Neutrophil (primary cell): ENCODE results near the gene WASHC1.
"Not testable (repeated sequence)": the region's sequence is repeated elsewhere in the genome, so short reads cannot be mapped to it uniquely, and the experiment has no call there.

Experiments
- H3K27ac ChIP-seq: fragments of 200-600 bp; sonication (generic); 2 replicates; pipeline ENCODE4 v1.5.1; 2016; ENCODE audit warnings: mild to moderate bottlenecking, moderate library complexity
- H3K27me3 ChIP-seq: fragments of 200-600 bp; sonication (generic); 2 replicates; pipeline ENCODE4 v1.6.0; 2016; ENCODE audit warnings: mild to moderate bottlenecking
- H3K36me3 ChIP-seq: fragments of 200-600 bp; sonication (generic); 2 replicates; pipeline ENCODE4 v1.5.1; 2017
- H3K4me1 ChIP-seq, 2 experiments: fragments of 200-600 bp in 1 of 2; sonication (generic) in 1 of 2; 1 replicate in 1 of 2; 2 replicates in 1 of 2; pipeline versions ENCODE4 v1.5.1 to v1.6.1; 2013 to 2016; ENCODE audit warnings: low read depth in 1 of 2, low read length in 1 of 2, mild to moderate bottlenecking in 1 of 2, moderate library complexity in 1 of 2; ENCODE audit not compliant: control insufficient read depth in 1 of 2, insufficient read depth in 1 of 2
- H3K4me3 ChIP-seq, 2 experiments: fragments of 200-600 bp in 1 of 2; sonication (generic) in 1 of 2; 1 replicate in 1 of 2; 2 replicates in 1 of 2; pipeline ENCODE4 v1.5.1; 2013 to 2016; ENCODE audit warnings: low read depth in 1 of 2, low read length in 1 of 2, mild to moderate bottlenecking in 1 of 2, moderate library complexity in 1 of 2
- H3K9me3 ChIP-seq: fragments of 200-600 bp; sonication (generic); 2 replicates; pipeline ENCODE4 v1.5.1; 2016

WASHC1 gene, protein sequence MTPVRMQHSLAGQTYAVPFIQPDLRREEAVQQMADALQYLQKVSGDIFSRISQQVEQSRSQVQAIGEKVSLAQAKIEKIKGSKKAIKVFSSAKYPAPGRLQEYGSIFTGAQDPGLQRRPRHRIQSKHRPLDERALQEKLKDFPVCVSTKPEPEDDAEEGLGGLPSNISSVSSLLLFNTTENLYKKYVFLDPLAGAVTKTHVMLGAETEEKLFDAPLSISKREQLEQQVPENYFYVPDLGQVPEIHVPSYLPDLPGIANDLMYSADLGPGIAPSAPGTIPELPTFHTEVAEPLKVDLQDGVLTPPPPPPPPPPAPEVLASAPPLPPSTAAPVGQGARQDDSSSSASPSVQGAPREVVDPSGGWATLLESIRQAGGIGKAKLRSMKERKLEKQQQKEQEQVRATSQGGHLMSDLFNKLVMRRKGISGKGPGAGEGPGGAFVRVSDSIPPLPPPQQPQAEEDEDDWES

DNA sequence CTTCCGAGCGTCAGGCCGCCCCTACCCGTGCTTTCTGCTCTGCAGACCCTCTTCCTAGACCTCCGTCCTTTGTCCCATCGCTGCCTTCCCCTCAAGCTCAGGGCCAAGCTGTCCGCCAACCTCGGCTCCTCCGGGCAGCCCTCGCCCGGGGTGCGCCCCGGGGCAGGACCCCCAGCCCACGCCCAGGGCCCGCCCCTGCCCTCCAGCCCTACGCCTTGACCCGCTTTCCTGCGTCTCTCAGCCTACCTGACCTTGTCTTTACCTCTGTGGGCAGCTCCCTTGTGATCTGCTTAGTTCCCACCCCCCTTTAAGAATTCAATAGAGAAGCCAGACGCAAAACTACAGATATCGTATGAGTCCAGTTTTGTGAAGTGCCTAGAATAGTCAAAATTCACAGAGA is at the start of gene WASHC1:
Gene WASHC1 (minus strand): TSS at position 101 of the 400 bp plus-strand sequence. CDS start 4,457 bp downstream, outside the sequence.
- H3K4me3 ChIP-seq, result peak within 1 kb of the TSS; percentile 36 to 44
- H3K27ac ChIP-seq, result peak within 1 kb of the TSS; percentile 42
- not testable (repeated sequence) for H3K27me3 ChIP-seq, H3K4me1 ChIP-seq, H3K9me3 ChIP-seq, H3K36me3 ChIP-seq

DNA sequence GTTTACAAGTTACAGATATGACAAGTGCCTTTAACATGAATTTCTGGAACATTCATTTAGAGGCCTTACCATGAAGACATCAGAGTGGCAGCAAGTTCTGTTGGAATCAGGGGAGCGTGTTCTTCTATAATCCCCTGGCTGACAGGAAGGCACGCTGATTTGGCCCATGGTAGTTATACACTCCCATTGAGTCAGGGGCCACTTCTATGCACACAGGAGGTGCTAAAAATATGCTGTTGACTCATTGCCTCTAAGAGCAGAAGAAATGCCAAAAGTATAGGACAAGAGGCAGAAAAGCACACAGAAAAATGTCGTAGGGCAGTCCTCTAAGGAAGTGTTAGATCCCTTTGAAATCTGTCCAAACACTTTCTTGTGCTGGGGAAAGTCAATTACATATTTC is 49.1 kb upstream of the WASHC1 start:
- H3K36me3 ChIP-seq, H3K4me3 ChIP-seq, H3K27ac ChIP-seq, H3K9me3 ChIP-seq, H3K4me1 ChIP-seq: not testable (repeated sequence)
- H3K27me3 ChIP-seq, result peaks cover 23% of the 10 kb centered on the region

DNA sequence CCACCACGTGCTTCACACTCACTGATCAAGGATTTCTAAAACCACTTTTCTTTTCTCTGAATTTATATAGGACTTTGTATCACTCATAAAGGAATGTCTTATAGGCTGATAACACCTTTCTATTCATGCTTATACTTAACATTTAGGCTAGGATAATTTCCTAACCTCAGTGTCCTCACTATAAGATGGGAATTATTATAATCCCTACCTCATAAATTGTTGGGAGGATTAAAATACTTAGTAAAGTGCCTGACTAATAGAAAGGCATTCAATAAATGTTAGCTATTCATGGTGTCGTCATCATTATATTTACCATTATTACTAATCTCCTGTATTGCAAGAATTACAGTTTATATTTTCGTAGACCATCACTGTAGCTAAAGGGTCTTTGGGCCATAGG is 47.1 kb upstream of the WASHC1 start:
- not testable (repeated sequence) for H3K4me3 ChIP-seq, H3K9me3 ChIP-seq, H3K36me3 ChIP-seq, H3K27ac ChIP-seq
- peaks cover 2 to 10% of the 10 kb centered on the region in 2 experiments for H3K4me1 ChIP-seq
- peaks cover 39% of the 10 kb centered on the region for H3K27me3 ChIP-seq

DNA sequence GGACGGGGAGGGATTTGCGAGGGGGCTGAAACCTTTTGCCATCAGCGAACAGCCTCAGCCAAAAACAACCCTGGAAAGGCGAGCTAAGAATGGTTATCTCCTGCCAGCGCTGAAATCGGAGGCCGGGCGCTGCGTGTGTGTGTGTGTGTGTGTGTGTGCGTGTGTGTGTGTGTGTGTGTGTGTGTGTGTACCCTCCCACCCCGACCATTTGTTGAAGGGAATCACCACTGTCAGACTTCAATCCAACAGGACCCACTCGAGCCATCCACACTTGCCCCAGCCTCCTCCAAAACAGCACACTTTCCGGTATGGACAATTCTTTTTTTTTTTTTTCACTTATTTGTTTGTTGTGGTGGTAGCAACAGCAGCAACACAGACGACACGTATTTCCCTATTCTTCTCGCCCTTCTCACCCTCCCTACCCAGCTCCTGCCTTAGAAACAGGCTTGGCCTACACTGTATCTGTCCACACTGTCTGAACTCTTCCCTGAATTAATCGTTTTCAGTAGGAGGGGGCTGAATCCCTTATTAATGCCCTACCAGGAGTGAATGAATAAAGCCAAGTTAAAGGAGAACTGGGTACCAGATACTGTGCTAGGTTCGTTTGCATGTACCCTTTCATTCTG is 44.8 kb upstream of the WASHC1 start:
- not testable (repeated sequence) for H3K9me3 ChIP-seq, H3K36me3 ChIP-seq, H3K27ac ChIP-seq
- Histone ChIP-seq H3K4me1 (peaks cover 2 to 10% of the 10 kb centered on the region in 2 experiments), H3K4me3 (peak overlapping the region in 1 of 2 experiments; percentile 44), H3K27me3 (peaks cover 39% of the 10 kb centered on the region)

DNA sequence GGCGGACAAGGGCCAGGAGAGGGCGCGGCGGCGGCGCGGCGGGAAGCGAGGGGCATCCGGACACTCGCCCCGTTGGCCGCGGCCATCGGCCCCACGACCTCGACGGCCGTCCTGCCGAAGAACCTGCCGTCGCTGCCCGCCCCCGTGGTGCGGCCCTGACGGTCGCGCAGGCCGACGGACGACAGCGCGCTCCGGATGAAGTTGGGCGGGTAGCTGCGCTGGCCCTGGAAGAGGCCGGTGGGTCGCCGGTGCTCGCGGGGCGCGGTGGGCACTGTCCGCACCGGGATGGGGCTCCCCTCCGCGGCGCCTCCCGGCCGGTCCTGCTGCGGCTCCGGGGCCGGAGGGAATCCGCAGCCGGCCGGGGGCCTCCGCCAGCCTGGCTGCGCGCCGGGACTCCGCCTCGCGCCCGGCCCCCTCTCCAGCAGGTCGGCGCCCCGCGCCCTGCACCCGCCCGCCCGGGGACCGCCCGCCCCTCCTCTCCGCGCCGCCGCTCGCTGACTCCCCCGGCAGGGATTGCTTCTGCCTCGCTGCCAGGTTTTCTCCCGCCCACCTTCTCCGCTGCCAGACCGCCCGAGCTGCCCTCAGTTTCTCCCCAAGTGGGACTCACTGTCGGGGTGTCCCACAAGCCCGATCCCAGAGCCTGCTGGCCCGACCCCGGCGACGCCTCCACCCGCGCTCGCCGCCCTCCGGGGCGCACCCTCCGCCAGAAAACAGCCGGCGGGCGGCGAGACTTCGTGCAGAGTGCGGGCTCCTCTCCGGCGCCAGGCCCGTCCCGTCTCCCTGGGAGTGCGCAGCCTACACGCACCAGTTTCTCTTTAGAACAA is 44.0 kb upstream of the WASHC1 start:
- H3K27ac ChIP-seq, H3K9me3 ChIP-seq, H3K36me3 ChIP-seq: not testable (repeated sequence)
- peaks cover 2 to 10% of the 10 kb centered on the region in 2 experiments for H3K4me1 ChIP-seq
- H3K4me3 ChIP-seq, result peak overlapping the region in 1 of 2 experiments; percentile 44
- peaks cover 39% of the 10 kb centered on the region for H3K27me3 ChIP-seq

DNA sequence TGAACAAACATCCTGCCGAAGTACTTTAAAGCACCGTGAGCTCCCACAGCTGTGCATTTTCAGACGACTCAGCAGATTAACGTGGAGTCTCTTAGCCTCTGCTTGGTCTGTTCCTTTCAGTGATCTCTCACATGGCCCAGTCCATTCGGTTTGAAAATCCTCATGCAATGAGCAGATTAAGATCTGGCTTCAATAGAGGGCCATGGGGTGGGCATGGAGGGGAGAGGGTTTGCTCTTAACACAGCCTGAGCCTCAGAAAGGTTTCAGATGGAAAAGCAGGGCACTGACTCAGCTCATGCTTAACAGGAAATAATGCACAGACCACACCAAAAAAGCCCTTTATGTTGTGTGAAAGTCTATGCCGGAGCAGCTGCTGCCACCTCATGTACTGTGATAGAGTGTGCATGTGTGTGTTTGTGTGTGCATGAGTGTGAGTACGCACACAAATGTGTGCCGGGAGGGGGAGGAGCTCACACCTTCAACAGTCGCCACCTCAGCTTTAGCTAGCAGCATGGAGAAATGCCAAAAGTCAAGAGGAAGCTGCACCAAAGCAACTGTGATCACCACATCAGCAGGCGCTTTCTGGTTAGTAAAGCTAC is 33.9 kb upstream of the WASHC1 start:
- H3K27me3 ChIP-seq, H3K27ac ChIP-seq, H3K36me3 ChIP-seq, H3K4me1 ChIP-seq, H3K9me3 ChIP-seq, H3K4me3 ChIP-seq: not testable (repeated sequence)

DNA sequence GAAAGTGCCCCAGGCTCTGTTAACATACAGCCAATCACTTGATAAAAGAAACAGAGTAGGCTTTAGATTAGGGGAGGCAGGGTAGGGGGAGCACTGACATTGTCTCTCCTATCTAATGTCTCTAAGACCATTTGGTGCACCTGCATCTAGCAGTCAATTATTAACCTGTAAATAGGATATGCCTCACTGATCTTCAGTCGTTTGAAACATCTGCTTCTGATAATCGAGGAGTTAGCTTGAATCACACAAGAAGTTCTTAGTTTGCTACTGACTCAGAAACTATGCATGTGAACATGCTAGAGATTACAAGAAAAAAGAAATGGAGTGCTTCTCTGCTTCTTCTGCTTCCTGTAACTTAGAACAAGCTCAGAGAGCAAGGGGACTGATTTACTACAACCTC is 23.4 kb upstream of the WASHC1 start:
- not testable (repeated sequence) for H3K4me3 ChIP-seq, H3K27ac ChIP-seq, H3K27me3 ChIP-seq, H3K4me1 ChIP-seq, H3K9me3 ChIP-seq, H3K36me3 ChIP-seq

DNA sequence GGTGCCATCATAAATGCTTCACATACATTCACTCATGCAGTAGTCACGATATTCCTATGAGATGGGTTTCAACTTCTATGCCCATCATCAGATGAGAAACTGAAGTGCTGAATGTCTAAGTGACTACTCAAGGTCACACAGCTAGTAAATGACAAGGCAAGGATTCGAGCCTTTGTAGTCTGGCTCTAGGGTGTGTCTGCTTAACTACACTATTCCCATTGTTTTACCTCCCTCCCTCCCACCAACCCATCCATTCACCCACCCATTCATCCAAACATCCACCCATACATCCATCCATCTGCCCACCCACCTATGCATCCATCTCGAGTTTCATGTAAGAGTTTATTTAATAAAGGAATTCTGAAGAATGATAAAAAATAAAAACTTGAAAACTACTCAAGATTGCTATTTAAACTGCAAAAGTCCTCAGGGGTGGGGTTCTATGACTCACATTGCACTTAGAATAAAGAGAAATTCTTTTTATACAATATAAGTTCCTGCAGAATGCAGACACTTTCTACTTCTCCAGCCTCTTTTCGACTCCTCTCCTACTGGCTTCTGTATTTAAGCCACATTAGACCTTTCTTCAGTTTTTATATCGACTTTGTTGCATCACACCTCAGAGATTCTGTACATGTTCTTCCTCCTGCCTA is 19.1 kb upstream of the WASHC1 start:
- not testable (repeated sequence) for H3K4me3 ChIP-seq, H3K9me3 ChIP-seq, H3K4me1 ChIP-seq, H3K27ac ChIP-seq, H3K27me3 ChIP-seq, H3K36me3 ChIP-seq

DNA sequence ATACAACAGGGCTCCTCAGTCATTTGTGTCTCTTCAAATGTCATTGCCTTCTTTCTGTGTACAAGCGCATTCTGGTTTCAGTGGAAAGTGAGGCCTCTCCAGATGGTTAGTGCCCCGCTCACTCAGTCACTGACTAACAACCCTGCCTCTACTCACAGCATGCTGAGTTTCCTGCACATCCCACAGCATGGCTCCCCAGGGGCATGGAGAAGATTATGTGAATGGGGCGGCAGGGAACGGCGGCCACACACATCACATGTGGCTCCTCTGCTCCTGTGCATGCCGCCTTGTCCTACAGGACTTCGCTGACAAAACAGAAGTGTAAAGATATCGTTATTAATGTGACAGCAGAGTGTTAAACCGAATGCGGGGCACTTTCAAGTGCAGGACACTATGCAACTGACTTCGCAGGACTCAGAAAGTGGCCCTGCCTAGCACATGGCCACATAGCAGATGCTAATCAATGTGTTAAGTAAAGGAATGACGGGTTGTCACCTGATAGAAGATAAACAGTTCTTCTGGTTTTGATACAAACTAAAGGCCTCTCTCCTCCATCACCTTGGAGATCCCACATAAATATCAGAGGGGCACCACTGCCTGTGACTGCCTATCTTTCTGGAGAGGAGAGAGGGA is 17.5 kb upstream of the WASHC1 start:
- H3K27me3 ChIP-seq, H3K4me3 ChIP-seq, H3K36me3 ChIP-seq, H3K9me3 ChIP-seq, H3K4me1 ChIP-seq, H3K27ac ChIP-seq: not testable (repeated sequence)

DNA sequence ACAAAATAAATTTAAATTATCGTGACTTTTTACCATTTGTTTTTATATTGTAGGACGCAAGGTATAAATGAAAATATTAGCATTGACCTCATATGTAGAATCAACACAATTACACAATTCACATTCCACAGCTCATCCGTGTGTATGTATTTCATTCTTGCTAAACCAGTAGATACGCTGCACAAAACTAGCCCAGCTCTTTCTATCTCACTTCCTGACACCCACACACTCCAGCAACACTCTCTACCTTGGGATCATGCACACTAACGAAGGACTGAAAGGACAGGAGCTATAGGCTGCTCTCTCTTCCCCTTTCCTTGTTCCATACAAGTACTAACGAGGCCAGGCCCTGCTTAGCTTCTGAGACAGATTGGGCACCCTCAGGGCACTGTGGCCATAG is 16.9 kb upstream of the WASHC1 start:
- H3K4me3 ChIP-seq, H3K27ac ChIP-seq, H3K36me3 ChIP-seq, H3K27me3 ChIP-seq, H3K9me3 ChIP-seq: not testable (repeated sequence)
- peaks cover 5 to 11% of the 10 kb centered on the region in 2 experiments for H3K4me1 ChIP-seq

DNA sequence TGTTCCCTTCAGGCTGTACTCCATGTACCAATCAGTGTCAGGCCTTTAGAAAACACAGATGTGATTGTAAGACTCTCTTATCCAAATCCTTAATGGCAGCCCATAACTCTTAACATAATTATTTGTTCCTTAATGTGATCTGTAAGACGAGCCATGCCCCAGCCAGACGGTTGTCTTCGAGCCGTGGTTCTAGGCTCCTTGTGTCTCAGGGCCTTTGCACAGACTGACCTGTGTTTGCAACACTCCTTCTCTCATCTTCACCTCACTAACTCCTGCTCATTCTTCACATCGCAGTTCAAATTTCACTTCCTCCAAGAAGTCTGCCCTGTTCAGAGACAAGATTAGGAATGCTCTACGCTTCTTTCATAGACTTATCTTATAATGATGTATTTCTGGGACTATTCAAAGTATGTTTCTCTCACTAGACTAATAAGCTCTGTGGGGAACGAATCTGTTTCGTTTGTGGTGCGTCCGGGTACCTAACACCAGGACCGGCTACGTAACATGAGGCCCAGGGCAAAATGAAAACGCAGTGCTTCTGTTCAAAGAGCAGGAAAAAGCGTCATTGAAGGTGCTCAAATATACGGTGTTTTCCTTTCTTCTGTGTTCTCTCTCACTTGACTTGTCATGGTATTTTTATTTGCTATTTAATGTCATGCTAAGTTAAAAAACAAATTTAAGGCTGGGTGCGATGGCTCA is 16.1 kb upstream of the WASHC1 start:
- H3K27ac ChIP-seq, H3K4me3 ChIP-seq, H3K27me3 ChIP-seq, H3K36me3 ChIP-seq, H3K9me3 ChIP-seq: not testable (repeated sequence)
- H3K4me1 ChIP-seq, result peaks cover 8 to 15% of the 10 kb centered on the region in 2 experiments

DNA sequence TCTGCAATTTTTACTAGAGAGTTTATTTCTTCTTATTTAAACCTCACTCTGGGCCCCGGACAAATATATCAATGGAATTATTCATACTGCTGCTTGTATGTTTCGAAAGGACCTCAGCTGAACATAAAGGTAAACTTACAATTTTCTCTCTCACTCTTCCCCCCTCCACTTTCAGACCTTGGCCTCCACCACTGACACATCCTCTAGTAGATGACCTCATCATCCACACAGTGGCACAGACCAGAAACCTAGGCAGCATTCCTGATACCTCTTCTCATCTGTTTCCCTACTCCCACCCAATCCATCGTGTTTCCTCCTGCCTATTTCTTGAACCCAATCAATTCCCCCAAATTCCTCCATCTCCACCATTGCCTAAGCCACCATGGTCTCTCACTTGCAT is 15.2 kb upstream of the WASHC1 start:
- not testable (repeated sequence) for H3K4me3 ChIP-seq, H3K36me3 ChIP-seq, H3K9me3 ChIP-seq, H3K27ac ChIP-seq, H3K27me3 ChIP-seq
- H3K4me1 ChIP-seq, result peaks cover 8 to 15% of the 10 kb centered on the region in 2 experiments
